GM18499 (cell line): ENCODE results near the gene CNMD.
"Not testable (repeated sequence)": the region's sequence is repeated elsewhere in the genome, so short reads cannot be mapped to it uniquely, and the experiment has no call there.

Experiments
- ATAC-seq: cut with Tn5 transposase; IDR thresholded peaks from one replicate; pipeline ENCODE4 v1.9.1; 2021; ENCODE audit warnings: moderate number of reproducible peaks; ENCODE audit not compliant: insufficient read depth, unreplicated experiment

CNMD gene

GRCh38 chr13:52746141-52746540, 6.5 kb upstream of the CNMD start:
- ATAC-seq = no peak

- ATAC-seq = no peak
These were observed 5.3 kb upstream of the CNMD start for GRCh38 chr13:52744842-52745375.

GRCh38 chr13:52743988-52744387, 4.4 kb upstream of the CNMD start:
- ATAC-seq = no peak

GRCh38 chr13:52743569-52743968, 3.9 kb upstream of the CNMD start:
- ATAC-seq = no peak

GRCh38 chr13:52738719-52739467, 727 bp downstream of the CNMD start:
- no peak for ATAC-seq

- no peak for ATAC-seq
These were observed 1.7 kb downstream of the CNMD start for GRCh38 chr13:52737965-52738364.

GRCh38 chr13:52737451-52737850, 2.2 kb downstream of the CNMD start:
- no peak for ATAC-seq

GRCh38 chr13:52736891-52737290, 2.7 kb downstream of the CNMD start:
- no peak for ATAC-seq

GRCh38 chr13:52734075-52734623, 5.5 kb downstream of the CNMD start:
- ATAC-seq = no peak

- no peak for ATAC-seq
These were observed 13.4 kb downstream of the CNMD start for GRCh38 chr13:52726258-52726657.

- no peak for ATAC-seq
These were observed 14.3 kb downstream of the CNMD start for GRCh38 chr13:52725302-52725701.

GRCh38 chr13:52723181-52723580, 16.4 kb downstream of the CNMD start:
- no peak for ATAC-seq

- not testable (repeated sequence) for ATAC-seq
These were observed 18.3 kb downstream of the CNMD start for GRCh38 chr13:52721356-52721755.

GRCh38 chr13:52720904-52721303, 18.7 kb downstream of the CNMD start:
- ATAC-seq = not testable (repeated sequence)

- ATAC-seq = no peak
These were observed 25.7 kb downstream of the CNMD start for GRCh38 chr13:52713894-52714293.

- no peak for ATAC-seq
These were observed 27.2 kb downstream of the CNMD start for GRCh38 chr13:52712385-52712784.

- ATAC-seq = no peak
These were observed 28.3 kb downstream of the CNMD start for GRCh38 chr13:52711286-52711685.

- ATAC-seq = not testable (repeated sequence)
These were observed 31.4 kb downstream of the CNMD start for GRCh38 chr13:52708266-52708665.

GRCh38 chr13:52707375-52707774, 32.2 kb downstream of the CNMD start:
- ATAC-seq = no peak

- ATAC-seq = no peak
These were observed 33.5 kb downstream of the CNMD start for GRCh38 chr13:52706081-52706480.

GRCh38 chr13:52703482-52703881, 36.1 kb downstream of the CNMD start:
- no peak for ATAC-seq
